Activated naive CD4-positive, alpha-beta T cell treated with anti-CD3 and anti-CD28 coated beads, Interleukin-2, amount 10 ng/mL, durations not matched to agents 7 days and 5 days (primary cell): Measurements from ENCODE around the gene FER1L5.
A peak's percentile ranks its signal among the peaks of the same experiment; 100 is the strongest.

ENCODE experiments used
- CTCF ChIA-PET: fragments of 350-600 bp; sonication (Branson Sonifier 250); formaldehyde crosslinking; loops from one replicate; lab custom pipeline; 2021; ENCODE audit warnings: antibody characterized with exemption; lab: Charles Lee
- DNase-seq: peaks from one replicate; pipeline ENCODE4 v3.0.0-alpha.2; 2020
- H3K27ac Mint-ChIP-seq: one replicate; pipeline ENCODE4 v1.8.0; 2021; ENCODE audit warnings: mild to moderate bottlenecking, moderate library complexity, mixed read lengths
- H3K27me3 Mint-ChIP-seq: one replicate; pipeline ENCODE4 v1.8.0; 2021; ENCODE audit warnings: mild to moderate bottlenecking, mixed read lengths
- H3K36me3 Mint-ChIP-seq: one replicate; pipeline ENCODE4 v1.8.0; 2021; ENCODE audit warnings: mixed read lengths
- H3K4me1 Mint-ChIP-seq: one replicate; pipeline ENCODE4 v1.8.0; 2021; ENCODE audit warnings: mixed read lengths
- H3K4me3 Mint-ChIP-seq: one replicate; pipeline ENCODE4 v1.8.0; 2021; ENCODE audit warnings: mild to moderate bottlenecking, moderate library complexity, mixed read lengths
- H3K9me3 Mint-ChIP-seq: one replicate; pipeline ENCODE4 v1.8.0; 2021; ENCODE audit warnings: mixed read lengths

Gene FER1L5

GRCh38 chr2:96618596-96619283 is 23.8 kb upstream of the FER1L5 start:
- H3K4me3 Mint-ChIP-seq: no peak overlapping the region
- H3K27me3 Mint-ChIP-seq: no peaks in the 10 kb centered on the region
- DNase-seq: no peak
- no peaks in the 10 kb centered on the region for H3K9me3 Mint-ChIP-seq
- H3K36me3 Mint-ChIP-seq: peaks cover 54% of the 10 kb centered on the region
- CTCF ChIA-PET: no interaction called here
- H3K4me1 Mint-ChIP-seq: peaks cover 35% of the 10 kb centered on the region
- H3K27ac Mint-ChIP-seq: peak overlapping the region; percentile 12

DNA sequence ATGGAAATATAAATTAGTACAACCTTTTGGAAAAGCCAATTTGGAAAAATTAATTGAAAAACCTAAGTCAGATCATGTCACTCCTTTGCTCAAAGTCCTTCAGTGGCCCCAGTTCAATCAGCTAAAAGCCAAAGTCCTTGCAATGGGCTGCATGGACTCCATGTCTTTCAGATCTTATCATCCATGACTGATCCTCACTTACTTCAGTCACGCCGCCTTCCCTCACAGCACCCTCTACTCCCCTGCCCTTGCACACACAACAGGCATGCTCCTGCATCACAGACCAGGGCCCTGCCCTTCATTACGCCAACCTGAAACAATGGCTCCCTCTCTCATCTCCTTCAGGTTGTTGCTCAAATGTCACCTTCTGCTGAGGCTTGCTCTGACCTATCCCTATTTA is 20.0 kb upstream of the FER1L5 start:
- H3K27ac Mint-ChIP-seq: no peak overlapping the region
- CTCF ChIA-PET: no interaction called here
- no peaks in the 10 kb centered on the region for H3K9me3 Mint-ChIP-seq
- no peak overlapping the region for H3K4me3 Mint-ChIP-seq
- H3K4me1 Mint-ChIP-seq: peaks cover 21% of the 10 kb centered on the region
- DNase-seq: no peak
- no peaks in the 10 kb centered on the region for H3K27me3 Mint-ChIP-seq
- peaks cover 46% of the 10 kb centered on the region for H3K36me3 Mint-ChIP-seq

DNA sequence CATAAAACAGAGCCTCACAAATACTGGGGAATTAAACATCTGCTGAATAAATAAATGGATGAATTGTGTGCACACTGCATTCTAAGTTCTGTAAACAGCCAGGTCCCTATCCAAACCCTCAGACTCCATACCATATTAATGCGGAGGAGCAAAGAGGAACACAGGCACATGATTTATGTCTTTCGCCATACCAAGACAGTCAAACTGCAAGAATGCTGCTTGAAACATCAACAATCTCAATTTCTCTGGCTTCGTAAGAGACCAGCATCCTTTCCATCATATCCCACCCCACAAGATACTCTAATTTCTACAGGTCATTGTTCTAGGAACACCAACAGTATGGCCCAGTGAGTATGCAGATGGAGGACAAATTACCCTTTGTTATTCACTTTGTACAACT is 19.4 kb upstream of the FER1L5 start:
- H3K27me3 Mint-ChIP-seq: no peaks in the 10 kb centered on the region
- CTCF ChIA-PET: no interaction called here
- H3K36me3 Mint-ChIP-seq: peaks cover 48% of the 10 kb centered on the region

GRCh38 chr2:96625571-96626552 is 16.7 kb upstream of the FER1L5 start:
- CTCF ChIA-PET: no interaction called here
- Mint-ChIP-seq H3K27ac (no peak overlapping the region), H3K27me3 (no peaks in the 10 kb centered on the region), H3K9me3 (no peaks in the 10 kb centered on the region), H3K4me3 (no peak overlapping the region), H3K4me1 (peaks cover 6% of the 10 kb centered on the region), H3K36me3 (peaks cover 52% of the 10 kb centered on the region)
- no peak for DNase-seq

More for the DNA sequence above, 19.4 kb upstream of the FER1L5 start:
- Mint-ChIP-seq H3K27ac (no peak overlapping the region), H3K4me1 (peaks cover 15% of the 10 kb centered on the region), H3K4me3 (no peak overlapping the region), H3K9me3 (no peaks in the 10 kb centered on the region)
- DNase-seq: no peak

DNA sequence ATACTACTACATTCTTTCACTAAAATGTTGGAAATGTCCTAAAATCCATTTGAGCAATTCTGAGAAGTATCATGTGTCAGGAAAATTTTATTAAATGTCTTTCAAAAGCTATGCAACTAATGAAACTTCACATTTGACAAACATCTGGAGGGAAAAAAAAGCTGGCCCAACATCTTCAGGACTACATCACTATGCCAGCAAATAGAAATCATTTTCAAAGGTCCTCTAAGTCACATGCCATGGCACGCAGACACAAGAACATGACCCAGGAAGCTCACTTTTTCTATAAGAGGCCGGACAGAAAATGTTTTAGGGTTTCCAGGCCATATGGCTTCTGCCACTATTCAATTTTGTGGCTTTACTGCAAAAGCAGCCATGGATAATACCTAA is 16.0 kb upstream of the FER1L5 start:
- no peaks in the 10 kb centered on the region for H3K27me3 Mint-ChIP-seq
- H3K4me1 Mint-ChIP-seq: peaks cover 6% of the 10 kb centered on the region
- no peak overlapping the region for H3K4me3 Mint-ChIP-seq
- H3K36me3 Mint-ChIP-seq: peaks cover 56% of the 10 kb centered on the region
- CTCF ChIA-PET: no interaction called here
- no peak for DNase-seq
- no peak overlapping the region for H3K27ac Mint-ChIP-seq
- H3K9me3 Mint-ChIP-seq: no peaks in the 10 kb centered on the region

GRCh38 chr2:96631804-96632435 is 10.6 kb upstream of the FER1L5 start:
- no peaks in the 10 kb centered on the region for H3K27me3 Mint-ChIP-seq
- H3K27ac Mint-ChIP-seq: no peak overlapping the region
- peaks cover 67% of the 10 kb centered on the region for H3K36me3 Mint-ChIP-seq
- CTCF ChIA-PET: interaction anchor here (1.7 kb wide), 1 partner anchor 129 kb away, joined by 4 read pairs; the partner anchor contains the start of gene CNNM4
- no peak for DNase-seq
- H3K9me3 Mint-ChIP-seq: no peaks in the 10 kb centered on the region
- no peak overlapping the region for H3K4me3 Mint-ChIP-seq
- peaks cover 36% of the 10 kb centered on the region for H3K4me1 Mint-ChIP-seq

- Mint-ChIP-seq H3K9me3 (no peaks in the 10 kb centered on the region), H3K27ac (no peak overlapping the region), H3K27me3 (peaks cover 6% of the 10 kb centered on the region), H3K4me1 (peaks cover 44% of the 10 kb centered on the region), H3K4me3 (no peak overlapping the region), H3K36me3 (peaks cover 67% of the 10 kb centered on the region)
- CTCF ChIA-PET: interaction anchor here (1.7 kb wide), 1 partner anchor 127 kb away, joined by 4 read pairs; the partner anchor contains the start of gene CNNM4
- no peak for DNase-seq
These were observed 8.9 kb upstream of the FER1L5 start for GRCh38 chr2:96633641-96634040.

DNA sequence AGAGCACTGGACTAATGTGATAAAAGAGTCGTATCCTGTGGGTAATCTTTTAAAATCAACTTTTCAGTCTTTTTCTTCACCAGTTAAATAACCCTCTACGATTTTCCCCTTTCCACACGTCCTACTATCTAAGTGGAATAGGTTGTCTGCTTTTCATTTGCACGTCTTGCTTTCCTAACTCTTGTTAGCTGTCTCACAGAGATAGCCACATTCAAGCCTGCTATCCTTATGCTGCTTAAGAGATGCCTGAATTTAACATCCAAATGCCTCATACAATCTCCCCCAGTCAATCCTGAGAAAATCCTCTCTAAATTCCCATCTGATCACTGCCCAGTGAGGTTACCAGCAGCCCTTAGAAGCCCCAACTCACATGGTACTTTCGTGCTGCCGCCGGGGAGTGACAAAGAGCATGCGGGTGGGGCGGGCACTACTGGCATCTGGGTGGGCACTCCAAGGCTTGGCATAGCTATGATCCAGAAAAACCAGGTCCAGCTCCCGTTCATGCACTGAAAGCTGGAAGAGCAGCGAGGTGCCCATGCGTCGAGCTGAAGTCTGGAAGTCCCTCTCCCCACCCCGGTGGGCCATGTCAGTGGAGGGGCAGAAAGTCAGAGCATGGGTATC is 5.9 kb upstream of the FER1L5 start:
- Mint-ChIP-seq H3K36me3 (peaks cover 44% of the 10 kb centered on the region), H3K27ac (peak overlapping the region; percentile 95)

DNA sequence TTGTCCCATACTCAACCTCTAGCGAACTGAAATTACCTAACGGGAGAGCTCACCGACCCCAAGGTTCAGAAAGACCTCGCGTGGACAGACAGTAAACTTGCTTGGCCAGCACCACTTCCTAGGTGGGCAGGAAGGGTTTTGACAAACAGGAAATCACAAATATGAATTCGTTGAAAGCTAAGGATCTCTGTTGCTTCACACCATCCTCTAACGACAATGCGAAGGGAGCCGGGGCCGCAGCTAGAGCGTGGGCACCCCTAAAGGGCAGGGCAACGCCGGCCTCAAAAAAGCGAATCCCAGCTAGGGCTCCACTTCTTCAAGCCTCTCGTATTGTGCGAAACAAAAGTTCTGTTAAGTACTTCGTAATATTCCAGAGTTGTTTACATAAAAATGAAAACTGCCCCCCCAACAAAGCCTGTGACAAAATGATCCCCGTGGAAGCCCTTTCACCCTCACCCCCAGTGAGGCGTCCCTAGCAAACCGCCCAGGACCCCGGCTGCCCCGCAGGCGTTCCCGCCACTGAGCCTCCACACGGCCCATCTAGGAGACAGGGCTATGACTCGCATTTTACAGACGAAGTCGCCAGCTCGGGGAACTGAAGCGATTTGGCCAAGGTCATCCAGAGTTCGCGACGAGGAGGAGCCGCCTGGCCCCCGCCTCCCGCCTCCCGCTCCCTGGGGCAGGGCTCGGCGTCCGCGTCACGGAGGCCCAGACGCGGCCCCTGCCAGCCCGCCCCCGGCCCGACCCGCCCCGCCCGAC is 5.0 kb upstream of the FER1L5 start:
- Mint-ChIP-seq H3K9me3 (peaks cover 3% of the 10 kb centered on the region), H3K4me1 (peaks cover 46% of the 10 kb centered on the region), H3K36me3 (peaks cover 39% of the 10 kb centered on the region), H3K4me3 (peak overlapping the region; percentile 83), H3K27me3 (peaks cover 30% of the 10 kb centered on the region), H3K27ac (peak overlapping the region; percentile 95)
- peak; percentile 87 for DNase-seq
- CTCF ChIA-PET: no interaction called here

More for the DNA sequence above, 5.9 kb upstream of the FER1L5 start:
- H3K4me3 Mint-ChIP-seq: peak overlapping the region; percentile 83
- H3K27me3 Mint-ChIP-seq: peaks cover 27% of the 10 kb centered on the region
- CTCF ChIA-PET: interaction anchor here (0.9 kb wide), 1 partner anchor 83 kb away, joined by 3 read pairs; no protein-coding TSS in a partner anchor
- peaks cover 3% of the 10 kb centered on the region for H3K9me3 Mint-ChIP-seq
- DNase-seq: no peak
- H3K4me1 Mint-ChIP-seq: peaks cover 50% of the 10 kb centered on the region

GRCh38 chr2:96638144-96639121 is 4.1 kb upstream of the FER1L5 start, which contains the start of gene KANSL3:
KANSL3 (minus strand) TSS chr2:96638312; CDS start chr2:96637135, 1,177 bp downstream.
- peaks cover 38% of the 10 kb centered on the region for H3K36me3 Mint-ChIP-seq
- DNase-seq: peak; percentile 89
- peak within 1 kb of the TSS; percentile 83 for H3K4me3 Mint-ChIP-seq
- peaks cover 44% of the 10 kb centered on the region for H3K4me1 Mint-ChIP-seq
- H3K27ac Mint-ChIP-seq: peak within 1 kb of the TSS; percentile 95
- CTCF ChIA-PET: interaction anchor here (1.2 kb wide), 1 partner anchor 135 kb away, joined by 3 read pairs; no protein-coding TSS in a partner anchor
- peaks cover 3% of the 10 kb centered on the region for H3K9me3 Mint-ChIP-seq
- peaks cover 34% of the 10 kb centered on the region for H3K27me3 Mint-ChIP-seq

- no peak for DNase-seq
- Mint-ChIP-seq H3K27ac (no peak overlapping the region), H3K36me3 (no peaks in the 10 kb centered on the region), H3K4me1 (no peaks in the 10 kb centered on the region), H3K9me3 (no peaks in the 10 kb centered on the region), H3K4me3 (no peak overlapping the region), H3K27me3 (peaks cover 52% of the 10 kb centered on the region)
- CTCF ChIA-PET: no interaction called here
These were observed 5.1 kb downstream of the FER1L5 start for GRCh38 chr2:96647681-96648080.

GRCh38 chr2:96648306-96648930 is 5.9 kb downstream of the FER1L5 start:
- no peaks in the 10 kb centered on the region for H3K9me3 Mint-ChIP-seq
- no peak overlapping the region for H3K4me3 Mint-ChIP-seq
- H3K4me1 Mint-ChIP-seq: no peaks in the 10 kb centered on the region
- CTCF ChIA-PET: no interaction called here
- H3K27ac Mint-ChIP-seq: no peak overlapping the region
- no peaks in the 10 kb centered on the region for H3K36me3 Mint-ChIP-seq
- H3K27me3 Mint-ChIP-seq: peaks cover 51% of the 10 kb centered on the region
- DNase-seq: no peak
